ENCODE measurements around the gene UBE2O. TPM values are rescaled to one million over a fixed set of nuclear protein-coding genes. Genes with fewer than 3 reads are reported as not detected.

Gene UBE2O
- 7.8 TPM for polyA plus RNA-seq (2013, experiment 1 of 2)
- polyA plus RNA-seq (2013, experiment 2 of 2), result 6.8 TPM

DNA sequence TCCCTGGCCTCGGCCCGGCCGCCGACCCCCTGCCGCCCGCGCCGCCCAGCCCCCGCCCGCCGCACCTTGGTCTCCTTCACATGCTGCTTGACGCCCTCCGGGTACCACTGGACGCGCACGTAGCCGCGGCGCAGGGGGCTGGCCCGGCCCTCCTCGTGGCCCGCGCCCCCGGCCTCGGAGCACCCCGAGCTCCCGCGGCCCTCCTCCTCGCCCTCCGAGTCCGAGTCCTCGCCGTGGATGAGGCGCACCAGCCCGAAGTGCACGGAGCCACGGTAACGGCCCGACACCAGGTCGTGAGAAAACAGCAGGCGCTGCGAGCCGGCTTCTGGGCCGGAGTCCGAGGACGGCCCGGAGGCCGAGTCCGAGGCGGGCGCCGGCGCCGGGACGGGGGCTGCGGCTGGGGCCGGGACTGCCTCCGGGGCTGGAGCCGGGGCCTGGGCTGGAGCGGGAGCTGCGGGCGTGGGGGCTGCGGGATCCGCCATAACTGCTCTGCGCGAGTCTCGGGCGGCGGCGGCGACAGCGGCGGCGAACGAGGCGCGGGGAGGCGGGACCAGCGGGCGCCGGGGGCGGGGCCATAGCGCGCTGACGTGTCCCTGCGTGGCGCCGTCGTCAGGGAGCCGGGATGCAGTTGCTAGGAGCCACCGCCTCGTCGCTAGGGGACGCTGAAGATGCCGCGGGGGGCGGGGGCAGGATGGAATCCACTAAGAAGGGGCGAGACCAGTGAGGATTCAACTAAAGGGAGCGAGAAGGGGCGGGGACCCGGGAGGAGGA lies at the start of gene UBE2O:
Gene UBE2O (minus strand): TSS at position 493 of the 771 bp plus-strand sequence. CDS start 11 bp downstream, at position 482.
- Histone ChIP-seq H2AFZ (ENCODE audit: low read depth, low read length) (peak within 1 kb of the TSS; percentile 95), H3K9me3 (ENCODE audit: control insufficient read depth, low read length) (no peaks in the 10 kb centered on the region)

DNA sequence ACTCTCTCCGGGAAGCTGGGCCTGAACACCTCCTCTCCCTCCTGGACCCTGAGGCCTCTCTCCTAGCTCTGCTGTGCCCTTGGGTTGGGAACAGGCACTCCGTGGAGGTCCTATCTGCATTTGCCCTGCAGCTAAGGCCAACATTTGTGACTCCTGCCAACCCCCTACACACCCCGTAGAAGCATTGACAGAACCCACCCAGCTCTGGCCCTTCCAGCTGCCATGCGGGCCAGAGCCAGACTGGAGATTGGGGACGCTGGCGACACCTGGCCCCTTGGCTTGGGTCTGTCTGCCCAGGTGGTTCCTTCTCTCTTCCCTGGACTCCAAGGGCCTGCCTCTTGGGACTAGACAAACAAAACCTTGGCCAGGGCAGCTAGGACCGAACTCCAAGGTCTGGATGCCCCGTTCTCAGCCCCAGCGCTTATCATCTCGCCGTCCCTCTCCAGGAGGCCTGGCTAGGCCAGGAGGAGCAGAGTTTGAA lies 48.9 kb upstream of the UBE2O start:
- H3K9me3 ChIP-seq (ENCODE audit: control insufficient read depth, low read length), result no peaks in the 10 kb centered on the region
- peaks cover 44% of the 10 kb centered on the region for H3K4me1 ChIP-seq (ENCODE audit: control insufficient read depth, insufficient read depth, low read depth, low read length)
- H3K14ac ChIP-seq (ENCODE audit: low read length in 2 of 2), result peak overlapping the region in 1 of 2 experiments; percentile 81
- 70% methylated on average over 11 of the region's 11 CpGs for WGBS
- H3K18ac ChIP-seq (ENCODE audit: low read depth in 1 of 2, low read length in 2 of 2), result peak overlapping the region; percentile 63 to 86
- peak overlapping the region in 1 of 2 experiments; percentile 72 for H3K4me3 ChIP-seq (ENCODE audit: insufficient read depth in 1 of 2, low read depth in 1 of 2, low read length in 2 of 2)
- peak overlapping the region; percentile 37 for H2AK5ac ChIP-seq (ENCODE audit: low read length, severe bottlenecking)
- peaks cover 3 to 46% of the 10 kb centered on the region in 2 experiments for H3K27me3 ChIP-seq (ENCODE audit: control insufficient read depth in 1 of 2, insufficient read depth in 1 of 2, low read length in 2 of 2)
- H4K8ac ChIP-seq (ENCODE audit: low read length), result peak overlapping the region; percentile 42
- H2AFZ ChIP-seq (ENCODE audit: low read depth, low read length), result peak overlapping the region; percentile 80
- H3K27ac ChIP-seq (ENCODE audit: low read length, poor library complexity, severe bottlenecking), result no peak overlapping the region
- H2BK12ac ChIP-seq (ENCODE audit: low read length in 2 of 2), result peak overlapping the region in 1 of 2 experiments; percentile 75
- peak overlapping the region; percentile 47 for H2BK5ac ChIP-seq (ENCODE audit: low read depth, low read length, poor library complexity, severe bottlenecking)
- peaks cover 0 to 4% of the 10 kb centered on the region in 2 experiments for H3K36me3 ChIP-seq (ENCODE audit: control insufficient read depth in 1 of 2, insufficient read depth in 2 of 2, low read depth in 1 of 2, low read length in 2 of 2)
- H4K91ac ChIP-seq (ENCODE audit: low read length), result peak overlapping the region; percentile 30
- no peak for DNase-seq
- H3K9ac ChIP-seq (ENCODE audit: low read length), result peak overlapping the region; percentile 70
- no peak overlapping the region for H2BK120ac ChIP-seq (ENCODE audit: low read depth, low read length)
- H2BK15ac ChIP-seq (ENCODE audit: low read depth, poor library complexity, severe bottlenecking), result no peak overlapping the region
- H3K4ac ChIP-seq (ENCODE audit: low read depth in 1 of 2, low read length in 2 of 2), result peak overlapping the region in 1 of 2 experiments; percentile 87
- H3K4me2 ChIP-seq (ENCODE audit: low read length, poor library complexity, severe bottlenecking), result peak overlapping the region; percentile 0
- no peak overlapping the region for H3K23ac ChIP-seq (ENCODE audit: low read length in 2 of 2)
- no peaks in the 10 kb centered on the region for H3K79me1 ChIP-seq (replicated peaks; ENCODE audit: low read length, poor library complexity, severe bottlenecking)

More for the DNA sequence above, at the start of gene UBE2O:
- H3K23ac ChIP-seq (ENCODE audit: low read length in 2 of 2), result peak within 1 kb of the TSS in 1 of 2 experiments; percentile 93
- H2BK120ac ChIP-seq (ENCODE audit: low read depth, low read length), result peak within 1 kb of the TSS; percentile 49
- H2AK5ac ChIP-seq (ENCODE audit: low read length, severe bottlenecking), result no peak within 1 kb of the TSS
- H3K9ac ChIP-seq (ENCODE audit: low read length), result peak within 1 kb of the TSS; percentile 83
- peak; percentile 86 for DNase-seq
- peaks cover 0 to 2% of the 10 kb centered on the region in 2 experiments for H3K36me3 ChIP-seq (ENCODE audit: control insufficient read depth in 1 of 2, insufficient read depth in 2 of 2, low read depth in 1 of 2, low read length in 2 of 2)
- peak within 1 kb of the TSS in 1 of 2 experiments; percentile 98 for H3K14ac ChIP-seq (ENCODE audit: low read length in 2 of 2)
- under 1% methylated on average over 95 of the region's 101 CpGs for WGBS
- peaks cover 13% of the 10 kb centered on the region for H3K4me1 ChIP-seq (ENCODE audit: control insufficient read depth, insufficient read depth, low read depth, low read length)
- H4K91ac ChIP-seq (ENCODE audit: low read length), result no peak within 1 kb of the TSS
- no peaks in the 10 kb centered on the region for H3K27me3 ChIP-seq (ENCODE audit: control insufficient read depth in 1 of 2, insufficient read depth in 1 of 2, low read length in 2 of 2)
- H3K79me1 ChIP-seq (replicated peaks; ENCODE audit: low read length, poor library complexity, severe bottlenecking), result peaks cover 20% of the 10 kb centered on the region
- peak within 1 kb of the TSS; percentile 99 for H3K4me2 ChIP-seq (ENCODE audit: low read length, poor library complexity, severe bottlenecking)
- peak within 1 kb of the TSS; percentile 80 for H2BK15ac ChIP-seq (ENCODE audit: low read depth, poor library complexity, severe bottlenecking)
- peak within 1 kb of the TSS; percentile 82 to 98 for H3K4me3 ChIP-seq (ENCODE audit: insufficient read depth in 1 of 2, low read depth in 1 of 2, low read length in 2 of 2)
- H2BK5ac ChIP-seq (ENCODE audit: low read depth, low read length, poor library complexity, severe bottlenecking), result no peak within 1 kb of the TSS
- peak within 1 kb of the TSS; percentile 75 to 95 for H3K18ac ChIP-seq (ENCODE audit: low read depth in 1 of 2, low read length in 2 of 2)
- H3K4ac ChIP-seq (ENCODE audit: low read depth in 1 of 2, low read length in 2 of 2), result peak within 1 kb of the TSS in 1 of 2 experiments; percentile 84
- H2BK12ac ChIP-seq (ENCODE audit: low read length in 2 of 2), result peak within 1 kb of the TSS in 1 of 2 experiments; percentile 80
- H3K27ac ChIP-seq (ENCODE audit: low read length, poor library complexity, severe bottlenecking), result no peak within 1 kb of the TSS
- H4K8ac ChIP-seq (ENCODE audit: low read length), result no peak within 1 kb of the TSS

DNA sequence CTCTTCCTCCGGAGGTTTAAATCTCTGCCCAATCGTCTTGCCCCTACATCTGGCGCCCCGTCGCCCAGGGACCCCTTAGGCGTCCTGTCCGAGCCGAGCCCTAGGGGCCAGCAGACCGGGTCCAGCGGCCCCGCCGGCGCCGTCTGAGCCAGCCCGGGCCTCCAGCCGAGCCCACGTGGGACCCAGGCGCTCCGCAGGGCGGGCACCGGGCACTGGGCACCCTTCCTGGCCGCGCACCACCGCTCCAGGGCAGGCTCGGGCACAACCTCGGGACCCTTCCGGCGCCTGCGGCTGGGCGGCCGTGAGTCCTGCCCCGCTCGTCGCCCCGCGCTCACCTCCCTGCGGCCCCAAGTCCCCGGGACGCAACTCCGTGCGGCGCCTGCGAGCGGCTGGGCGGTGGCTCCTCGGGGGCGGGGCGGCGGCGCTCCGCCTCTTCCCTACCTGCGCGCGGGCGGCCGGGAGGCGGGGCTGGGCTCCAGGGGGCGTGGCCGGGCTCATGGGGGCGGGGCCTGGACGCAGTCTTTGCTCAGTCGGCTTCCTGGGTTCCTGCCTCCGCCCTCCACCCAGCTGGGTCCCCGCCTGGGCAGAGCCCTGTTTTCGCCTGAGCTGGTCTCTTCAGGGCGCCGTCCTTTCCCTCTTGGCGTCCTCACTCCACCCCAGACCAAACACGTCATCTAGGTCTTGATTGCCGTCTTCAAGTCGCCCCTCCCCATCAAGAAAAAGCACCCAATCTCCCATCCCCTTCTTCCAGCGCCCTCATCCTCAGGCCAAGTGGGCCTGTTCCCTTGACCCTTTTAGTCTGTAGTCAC lies 48.3 kb upstream of the UBE2O start, which contains the start of gene RHBDF2:
Gene RHBDF2 (minus strand): TSS at position 406 of the 809 bp plus-strand sequence. CDS start 19,899 bp downstream, outside the sequence.
- H2BK5ac ChIP-seq (ENCODE audit: low read depth, low read length, poor library complexity, severe bottlenecking), result peak within 1 kb of the TSS; percentile 47
- under 1% methylated on average over 67 of the region's 72 CpGs for WGBS
- H2BK15ac ChIP-seq (ENCODE audit: low read depth, poor library complexity, severe bottlenecking), result peak within 1 kb of the TSS; percentile 31
- H2AFZ ChIP-seq (ENCODE audit: low read depth, low read length), result peak within 1 kb of the TSS; percentile 80
- DNase-seq, result peak; percentile 70
- H3K4me3 ChIP-seq (ENCODE audit: insufficient read depth in 1 of 2, low read depth in 1 of 2, low read length in 2 of 2), result peak within 1 kb of the TSS; percentile 72 to 91
- H4K8ac ChIP-seq (ENCODE audit: low read length), result peak within 1 kb of the TSS; percentile 74
- peak within 1 kb of the TSS; percentile 91 for H3K4me2 ChIP-seq (ENCODE audit: low read length, poor library complexity, severe bottlenecking)
- no peak within 1 kb of the TSS for H3K23ac ChIP-seq (ENCODE audit: low read length in 2 of 2)
- peaks cover 0 to 7% of the 10 kb centered on the region in 2 experiments for H3K36me3 ChIP-seq (ENCODE audit: control insufficient read depth in 1 of 2, insufficient read depth in 2 of 2, low read depth in 1 of 2, low read length in 2 of 2)
- H3K9me3 ChIP-seq (ENCODE audit: control insufficient read depth, low read length), result no peaks in the 10 kb centered on the region
- peak within 1 kb of the TSS; percentile 78 to 86 for H3K18ac ChIP-seq (ENCODE audit: low read depth in 1 of 2, low read length in 2 of 2)
- peak within 1 kb of the TSS; percentile 37 for H2AK5ac ChIP-seq (ENCODE audit: low read length, severe bottlenecking)
- peak within 1 kb of the TSS; percentile 91 for H3K27ac ChIP-seq (ENCODE audit: low read length, poor library complexity, severe bottlenecking)
- peaks cover 0 to 41% of the 10 kb centered on the region in 2 experiments for H3K27me3 ChIP-seq (ENCODE audit: control insufficient read depth in 1 of 2, insufficient read depth in 1 of 2, low read length in 2 of 2)
- no peaks in the 10 kb centered on the region for H3K79me1 ChIP-seq (replicated peaks; ENCODE audit: low read length, poor library complexity, severe bottlenecking)
- peak within 1 kb of the TSS; percentile 30 for H4K91ac ChIP-seq (ENCODE audit: low read length)
- H2BK12ac ChIP-seq (ENCODE audit: low read length in 2 of 2), result peak within 1 kb of the TSS; percentile 12 to 75
- H3K4ac ChIP-seq (ENCODE audit: low read depth in 1 of 2, low read length in 2 of 2), result peak within 1 kb of the TSS; percentile 70 to 87
- H2BK120ac ChIP-seq (ENCODE audit: low read depth, low read length), result peak within 1 kb of the TSS; percentile 51
- peaks cover 47% of the 10 kb centered on the region for H3K4me1 ChIP-seq (ENCODE audit: control insufficient read depth, insufficient read depth, low read depth, low read length)
- H3K14ac ChIP-seq (ENCODE audit: low read length in 2 of 2), result peak within 1 kb of the TSS in 1 of 2 experiments; percentile 81
- H3K9ac ChIP-seq (ENCODE audit: low read length), result peak within 1 kb of the TSS; percentile 70

All from mesenchymal stem cell (in vitro differentiated cells and primary cell).